ENCODE measurements around the gene CD164. TPM values are rescaled to one million over a fixed set of nuclear protein-coding genes. Genes with fewer than 3 reads are reported as not detected.
A peak's percentile ranks its signal among the peaks of the same experiment; 100 is the strongest.

Gene CD164
- 248 and 303 TPM in 2 replicates for total RNA-seq

DNA sequence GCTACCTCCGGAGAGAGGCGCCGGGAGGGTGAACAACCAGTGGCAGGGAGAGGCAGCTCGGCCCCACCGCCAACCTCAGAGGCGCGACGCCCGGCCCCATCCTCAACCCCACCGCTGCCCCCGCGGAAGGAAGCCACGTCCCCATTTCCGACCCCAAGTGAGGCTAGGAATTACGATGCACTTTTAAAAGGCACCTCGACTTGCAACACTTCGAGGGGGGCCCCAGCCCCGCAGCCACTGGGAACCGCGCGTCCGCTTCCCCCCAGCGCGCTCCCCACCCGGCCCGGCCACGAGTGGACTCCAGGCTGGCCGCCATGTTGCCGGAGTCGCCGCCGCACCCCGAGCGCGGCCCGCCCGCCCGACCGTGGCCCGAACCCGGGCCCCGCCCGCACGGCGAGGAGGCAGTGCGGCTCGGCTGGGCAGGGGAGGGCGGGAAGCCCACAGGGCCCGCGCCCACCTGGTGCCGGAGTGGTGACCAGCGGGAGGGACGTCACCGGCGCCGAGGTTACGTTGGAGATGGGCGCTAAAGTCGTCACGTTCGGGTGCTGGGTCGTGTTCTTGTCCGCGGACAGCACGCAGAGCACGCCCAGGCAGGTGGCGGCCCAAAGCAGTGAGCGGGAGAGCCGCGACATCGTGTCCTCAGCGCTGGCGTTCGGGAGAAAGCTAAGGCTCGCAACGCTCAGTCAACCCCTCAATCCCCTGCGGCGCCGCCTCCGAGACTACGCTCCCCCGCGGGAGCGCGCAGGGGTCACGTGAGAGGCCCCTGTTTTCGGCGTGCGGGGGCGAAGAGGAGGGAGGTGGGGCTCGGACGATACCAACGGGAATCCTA is at the start of gene CD164:
TSS of gene CD164 (minus strand) at position 721 of the 829 bp plus-strand sequence. CDS start at position 632, 89 bp downstream.
- DNase-seq (ENCODE audit: low read depth), result peak; percentile 66

DNA sequence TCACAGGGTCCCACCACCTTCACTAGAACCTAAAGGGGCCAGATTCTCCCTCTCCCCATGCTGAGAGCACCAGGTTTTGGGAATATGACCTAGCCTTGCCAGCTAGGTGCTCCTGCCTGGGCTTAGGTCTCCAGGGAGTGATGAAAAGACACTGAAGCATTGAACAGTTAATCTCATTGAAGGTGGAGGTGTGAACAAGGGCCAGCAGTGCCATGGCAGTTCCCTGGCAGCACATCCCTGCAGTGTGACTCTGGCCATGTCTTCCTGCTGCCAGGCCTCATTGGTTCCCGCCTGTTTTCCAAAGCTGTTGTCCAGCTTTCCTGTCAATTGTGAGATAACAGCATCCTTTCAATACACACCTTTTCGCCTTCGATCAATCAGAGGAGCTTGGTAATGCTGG is 47.2 kb upstream of the CD164 start:
- no peak for DNase-seq (ENCODE audit: low read depth)

DNA sequence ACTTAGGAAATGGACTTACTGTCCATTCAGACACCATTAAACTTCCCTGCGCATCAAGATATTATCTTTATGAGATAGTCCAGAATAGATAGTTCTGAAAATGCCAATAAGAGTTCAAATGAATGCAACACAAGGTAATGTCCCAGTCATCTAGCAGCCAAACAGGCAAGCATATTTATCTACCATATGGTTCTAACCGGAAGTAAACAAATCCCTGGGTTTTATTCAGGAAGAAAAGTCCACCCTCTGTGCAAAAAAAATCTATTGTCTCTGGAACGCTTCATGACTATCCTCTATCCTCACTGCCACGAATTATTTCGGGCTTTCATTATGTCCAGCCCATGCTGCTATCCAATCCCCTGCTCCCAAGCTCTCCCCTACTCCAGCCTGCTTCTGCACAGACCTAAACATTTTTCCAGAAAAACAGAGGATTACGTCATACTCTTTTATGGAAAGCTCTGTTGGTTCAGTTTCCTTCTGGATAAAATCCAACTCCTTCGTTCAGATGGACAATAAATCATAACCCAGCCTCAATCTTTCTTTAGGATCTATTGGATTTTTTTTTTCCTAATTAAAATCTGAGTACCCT is 46.7 kb upstream of the CD164 start:
- no peak for DNase-seq (ENCODE audit: low read depth)

DNA sequence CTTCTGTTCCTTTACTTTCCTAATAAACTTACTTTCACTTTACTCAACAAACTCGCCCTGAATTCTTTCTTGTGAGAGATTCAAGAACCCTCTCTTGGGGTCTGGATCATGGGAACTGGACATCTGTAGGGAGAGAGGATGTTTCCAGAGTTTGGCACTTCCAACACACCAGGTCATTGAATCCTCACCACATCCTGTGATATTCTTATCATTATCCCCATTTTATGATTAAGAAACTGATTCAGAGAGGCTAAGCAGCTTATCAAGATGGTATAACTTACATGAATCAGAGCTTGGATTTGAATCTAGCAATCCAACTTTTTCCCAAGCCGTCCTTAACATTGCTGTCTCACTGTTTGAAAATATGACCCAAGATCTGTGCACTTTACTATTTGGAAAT is 42.7 kb upstream of the CD164 start:
- no peak for DNase-seq (ENCODE audit: low read depth)

DNA sequence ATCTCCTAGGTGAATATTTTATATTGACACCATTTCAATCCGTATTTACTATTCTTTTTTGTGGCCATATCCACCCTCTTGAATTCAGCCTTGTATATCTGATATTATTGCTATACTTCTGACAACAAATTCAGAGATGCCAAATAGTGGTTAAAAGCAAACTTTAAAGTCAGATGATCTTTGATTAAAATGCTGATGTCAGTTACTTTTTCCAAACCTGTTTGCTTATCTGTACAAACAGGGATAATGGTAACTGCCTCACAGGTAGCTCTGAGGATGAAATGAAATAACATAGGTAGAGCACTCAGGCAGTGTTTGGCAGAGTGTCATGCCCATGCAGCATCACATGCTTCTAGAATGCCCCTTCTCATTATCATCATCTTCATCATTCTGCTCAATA is 38.9 kb upstream of the CD164 start:
- DNase-seq (ENCODE audit: low read depth), result no peak

DNA sequence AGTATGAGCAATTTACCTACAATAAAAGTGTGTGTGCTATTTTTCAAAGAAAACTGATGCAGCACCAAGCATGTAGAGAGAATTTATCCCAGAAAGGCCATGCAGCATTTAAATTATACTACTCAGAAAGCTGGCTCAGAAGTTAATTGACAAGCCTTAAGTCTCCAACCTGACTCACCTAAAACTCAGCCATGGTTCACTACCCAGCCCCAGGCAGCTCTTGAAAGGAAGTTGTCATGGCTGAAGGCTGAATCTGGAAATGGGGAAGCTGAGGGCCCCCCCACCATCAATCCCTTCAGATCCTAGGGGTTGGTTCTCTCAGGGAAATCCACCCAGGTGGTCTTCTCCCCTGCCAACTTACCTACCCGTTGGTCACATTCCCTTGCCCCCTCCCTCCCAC is 38.5 kb upstream of the CD164 start:
- DNase-seq (ENCODE audit: low read depth), result peak; percentile 93

DNA sequence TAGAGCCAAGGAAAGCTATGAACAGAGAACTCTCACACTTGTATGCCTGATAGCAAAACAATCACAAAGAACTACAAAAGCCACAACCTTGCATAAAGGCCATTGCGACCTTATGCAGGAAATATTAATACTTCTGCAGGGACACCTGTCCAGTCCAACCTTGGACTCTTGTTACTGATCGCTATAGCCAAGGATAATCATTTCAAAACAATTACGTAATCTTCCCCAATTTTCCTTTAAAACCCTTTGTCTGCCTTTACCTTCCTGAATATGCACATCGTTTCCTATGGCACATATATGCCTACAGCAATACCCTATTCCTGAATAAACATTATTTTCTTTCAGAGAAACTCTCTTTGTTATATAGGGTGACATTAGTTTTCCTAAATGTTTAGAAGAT is 35.4 kb upstream of the CD164 start:
- DNase-seq (ENCODE audit: low read depth), result no peak

DNA sequence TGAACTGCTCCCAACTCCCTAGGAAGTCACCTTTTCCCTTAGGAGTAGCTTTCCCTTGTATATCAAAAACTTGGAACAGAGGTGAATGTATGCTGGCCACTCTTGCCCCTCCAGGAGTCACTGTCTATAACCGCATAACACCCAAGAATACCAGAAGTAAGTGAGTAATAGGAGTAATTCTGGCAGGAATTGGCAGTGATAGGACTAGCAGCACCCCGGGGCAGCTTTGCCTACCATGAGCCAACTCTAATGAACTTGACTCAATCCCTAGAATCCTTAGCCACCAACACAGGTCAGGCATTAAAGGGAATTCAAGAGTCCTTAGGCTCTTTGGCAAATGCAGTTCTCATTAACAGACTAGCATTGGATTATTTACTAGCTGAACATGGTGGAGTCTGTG is 28.8 kb upstream of the CD164 start:
- DNase-seq (ENCODE audit: low read depth), result peak; percentile 31

DNA sequence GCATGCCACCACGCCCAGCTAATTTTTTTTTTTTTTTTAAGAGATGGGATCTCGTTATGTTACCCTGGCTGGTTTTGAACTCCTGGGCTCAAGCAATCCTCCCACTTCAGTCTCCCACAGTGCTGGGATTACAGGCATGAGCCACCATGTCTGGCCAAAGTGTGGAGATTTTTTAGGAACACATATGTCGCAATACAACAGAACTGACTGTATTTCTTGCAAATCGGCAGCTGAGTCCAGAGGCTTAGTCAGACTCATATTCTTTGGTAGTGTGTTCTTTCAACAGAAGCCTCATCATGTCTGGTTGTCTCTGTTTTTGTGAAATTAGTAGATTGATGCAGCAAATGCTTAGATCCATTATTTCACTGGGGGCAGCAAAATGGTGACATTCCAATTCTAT is 23.9 kb upstream of the CD164 start:
- peak; percentile 56 for DNase-seq (ENCODE audit: low read depth)

DNA sequence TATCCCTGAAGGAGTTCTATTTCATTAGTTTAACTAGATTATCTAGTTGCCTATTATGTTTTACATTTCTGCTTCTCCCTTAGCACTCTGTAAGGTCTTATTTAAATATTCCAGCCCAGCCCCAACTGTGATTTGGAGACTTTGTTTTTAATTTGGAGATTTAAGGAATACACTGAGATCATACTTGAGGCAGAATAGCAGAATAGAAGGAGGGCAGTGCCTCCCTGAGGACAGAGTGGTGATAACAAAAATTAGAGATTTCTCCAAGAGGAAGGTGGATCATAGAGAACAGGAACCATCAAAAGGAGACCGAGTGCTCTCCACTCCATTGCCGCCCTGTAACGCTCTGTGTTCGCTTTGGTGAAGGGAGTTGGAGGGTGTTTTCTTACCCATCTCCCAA is 14.8 kb upstream of the CD164 start:
- no peak for DNase-seq (ENCODE audit: low read depth)

DNA sequence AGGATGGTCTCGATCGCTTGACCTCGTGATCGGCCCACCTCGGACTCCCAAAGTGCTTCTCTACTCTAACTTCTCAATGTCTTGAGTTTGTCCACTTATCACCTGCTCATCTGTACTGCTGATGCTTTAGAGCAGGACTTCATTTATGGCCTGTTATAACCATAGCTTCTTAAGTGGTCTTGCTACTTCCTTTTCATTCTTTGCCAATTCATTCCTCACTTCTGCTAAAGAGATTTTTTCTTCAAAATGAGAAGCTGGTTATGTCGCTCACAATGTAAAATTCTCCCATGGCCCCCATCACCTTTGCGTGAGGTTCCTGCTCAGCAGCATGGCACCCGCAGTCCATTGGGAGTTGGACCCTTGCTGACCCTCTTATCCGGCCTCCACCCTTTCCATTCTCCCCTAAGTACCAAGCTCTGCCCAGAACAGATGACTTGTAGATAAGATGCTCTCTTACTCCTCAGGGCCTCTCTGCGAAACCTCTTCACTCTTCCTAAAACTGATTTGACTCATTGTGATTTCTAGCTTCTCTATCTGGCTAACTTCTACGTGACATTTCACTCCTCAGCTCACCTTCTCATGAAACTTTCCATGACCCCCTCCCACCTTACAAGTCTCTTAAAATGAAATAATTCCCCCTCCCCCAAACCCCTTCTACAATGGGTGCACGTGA is 13.9 kb upstream of the CD164 start:
- DNase-seq (ENCODE audit: low read depth), result no peak

DNA sequence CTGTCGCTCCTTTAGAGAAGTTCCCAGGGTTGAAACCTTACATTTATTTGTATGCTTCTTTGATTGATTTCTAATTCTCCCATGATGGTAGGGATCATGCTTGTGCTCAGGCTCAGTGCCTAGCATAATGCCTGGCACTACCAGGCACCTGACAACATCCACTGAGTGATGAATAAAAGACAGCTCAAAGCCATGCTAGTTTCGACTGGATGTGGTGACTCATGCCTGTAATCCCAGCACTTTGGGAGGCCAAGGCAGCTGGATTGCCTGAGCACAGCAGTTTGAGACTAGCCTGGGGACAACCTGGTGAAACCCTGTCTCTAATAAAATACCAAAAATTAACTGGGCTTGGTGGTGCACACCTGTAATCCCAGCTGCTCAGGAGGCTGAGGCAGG is 11.6 kb upstream of the CD164 start:
- DNase-seq (ENCODE audit: low read depth), result peak; percentile 73

DNA sequence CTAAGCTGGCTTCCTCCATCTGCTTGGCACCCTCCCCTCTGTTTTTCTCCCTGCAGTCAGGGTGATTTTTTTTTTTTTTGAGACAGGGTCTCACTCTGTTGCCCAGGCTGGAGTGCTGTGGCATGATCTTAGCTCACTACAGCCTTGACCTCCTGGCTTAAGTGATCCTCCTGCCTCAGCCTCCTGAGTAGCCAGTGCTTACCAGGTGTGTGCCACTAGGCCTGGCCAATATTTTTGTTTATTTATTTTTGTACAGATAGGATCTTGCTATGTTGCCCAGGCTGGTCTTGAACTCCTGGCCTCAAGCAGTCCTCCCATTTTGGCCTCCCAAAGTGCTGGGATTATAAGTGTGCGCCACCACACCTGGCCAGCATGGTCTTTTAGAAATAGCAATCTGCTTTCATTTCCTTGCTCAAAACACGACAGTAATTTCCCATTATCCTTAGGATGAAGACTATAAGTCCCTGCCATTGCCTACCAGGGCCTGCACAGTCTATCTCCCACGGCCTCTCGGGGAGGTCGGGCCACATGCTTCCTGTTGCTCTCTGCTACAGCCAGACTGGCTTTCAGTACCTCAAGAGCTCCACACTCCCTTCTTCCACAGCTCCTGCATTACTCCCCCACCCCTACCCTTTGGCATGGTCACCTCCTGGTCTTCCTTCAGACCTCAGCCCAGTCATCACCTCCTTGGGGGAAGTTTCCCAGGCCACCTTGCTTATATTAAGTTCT is 11.1 kb upstream of the CD164 start:
- no peak for DNase-seq (ENCODE audit: low read depth)

DNA sequence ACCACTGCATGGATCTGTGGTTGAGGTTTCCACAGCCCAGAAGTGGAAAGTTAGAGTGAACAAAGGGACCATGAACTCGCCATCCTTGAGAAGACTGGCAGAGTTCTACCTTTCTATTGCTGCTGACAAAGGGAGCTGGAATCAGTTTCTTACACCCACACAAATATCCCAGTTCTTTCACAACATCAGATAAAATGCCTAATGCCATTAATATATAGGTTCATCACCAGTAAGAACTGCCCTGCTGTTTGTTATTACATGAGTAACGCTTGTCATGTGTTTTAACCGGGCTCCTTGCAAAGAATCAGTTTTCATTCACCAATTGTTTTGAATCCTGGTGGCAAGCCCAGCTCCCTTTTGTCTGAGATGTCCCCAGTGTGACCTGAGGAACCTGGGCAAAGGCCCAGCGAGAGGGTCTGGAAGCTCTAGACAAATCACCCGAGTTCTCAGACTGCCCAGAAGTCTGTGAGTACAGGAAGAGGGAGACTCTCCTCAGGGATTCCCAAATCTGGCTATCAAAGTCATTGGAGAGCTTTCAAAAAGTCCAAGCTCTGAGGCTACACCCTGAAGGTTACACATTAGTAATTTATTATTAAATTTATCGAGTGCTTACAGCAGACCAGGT is 7.5 kb upstream of the CD164 start:
- no peak for DNase-seq (ENCODE audit: low read depth)

DNA sequence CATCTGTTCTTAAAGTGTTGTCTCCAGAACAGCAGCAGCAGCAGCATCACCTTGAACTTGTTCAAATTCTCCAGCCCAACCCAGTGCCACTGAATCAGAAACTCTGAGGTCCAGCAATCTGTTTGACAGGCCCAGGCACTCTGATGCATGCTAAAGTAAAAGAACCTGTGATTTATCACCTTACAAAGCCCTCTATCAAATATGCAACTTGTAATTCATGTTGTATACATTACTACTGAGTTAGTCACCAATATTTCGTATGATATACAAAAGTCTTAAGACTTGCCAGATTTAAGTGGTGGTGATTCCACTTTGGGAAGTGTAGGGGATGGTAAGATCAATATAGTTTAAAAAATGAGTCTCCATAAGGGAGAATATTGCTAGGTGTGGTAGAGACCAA is 6.0 kb upstream of the CD164 start:
- no peak for DNase-seq (ENCODE audit: low read depth)

DNA sequence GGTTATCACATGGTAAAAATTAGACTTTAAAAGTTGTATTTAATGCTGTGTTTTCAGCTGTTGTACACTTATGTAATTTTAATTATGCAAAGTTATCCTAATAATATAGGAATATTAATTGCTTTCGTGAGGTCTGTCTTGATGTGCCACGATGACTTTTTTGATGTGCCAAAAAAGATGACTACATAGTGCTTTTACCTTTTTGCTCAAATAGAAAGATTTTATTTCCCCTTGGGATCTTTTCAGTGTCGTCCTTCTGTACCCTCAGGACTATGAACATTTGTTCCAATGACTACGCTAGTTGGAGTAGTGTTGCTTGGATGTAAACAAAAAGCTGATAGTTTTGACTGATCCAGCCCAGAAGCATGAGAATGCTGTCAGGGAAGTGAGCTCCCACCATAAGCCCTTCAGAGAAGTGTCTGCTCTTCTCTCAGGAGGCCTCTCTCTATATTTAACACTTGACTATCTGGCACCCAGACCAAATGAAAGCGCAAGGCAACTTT is 1.2 kb upstream of the CD164 start:
- no peak for DNase-seq (ENCODE audit: low read depth)

DNA sequence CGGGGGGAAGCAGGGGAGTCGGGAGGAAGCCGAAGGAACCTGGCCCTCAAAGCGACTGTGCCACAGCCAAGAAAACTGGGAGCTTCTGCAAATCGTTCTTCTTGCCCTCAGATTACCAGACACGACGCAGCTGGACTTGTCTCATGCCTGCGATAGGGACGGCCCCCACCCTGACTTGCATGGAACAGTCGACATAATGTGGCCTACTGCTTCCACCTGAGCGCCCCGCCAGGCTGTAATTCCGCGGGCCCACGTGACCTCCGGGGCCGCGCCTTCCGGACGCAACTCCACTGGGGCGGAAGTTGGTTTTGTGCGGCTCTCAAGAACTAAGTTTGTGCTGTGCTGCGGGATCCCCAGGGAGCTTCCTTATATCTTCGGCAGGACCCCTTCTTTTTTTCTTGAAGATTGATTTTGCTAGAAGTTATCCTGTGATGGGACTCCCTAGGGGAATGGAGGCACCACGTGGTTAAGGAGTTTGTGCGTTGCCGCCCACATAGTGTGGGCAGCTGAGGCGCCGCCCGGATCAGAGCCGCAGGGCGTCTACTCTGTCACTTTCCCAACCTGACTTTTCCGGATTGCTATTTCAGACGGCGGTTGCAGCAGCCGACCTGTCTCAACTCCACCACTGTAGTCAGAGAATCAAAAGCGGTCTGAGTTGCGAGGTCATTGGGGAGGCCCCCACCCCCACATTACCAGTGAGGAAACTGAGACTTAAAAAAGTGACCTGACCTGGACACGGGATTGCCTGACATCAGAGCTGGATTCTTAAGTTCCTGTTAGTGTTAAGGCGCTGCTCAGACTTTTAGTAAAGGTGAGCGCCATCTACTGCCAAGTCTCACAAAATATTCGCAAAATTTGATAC is 540 bp upstream of the CD164 start:
- DNase-seq (ENCODE audit: low read depth), result peak; percentile 88

DNA sequence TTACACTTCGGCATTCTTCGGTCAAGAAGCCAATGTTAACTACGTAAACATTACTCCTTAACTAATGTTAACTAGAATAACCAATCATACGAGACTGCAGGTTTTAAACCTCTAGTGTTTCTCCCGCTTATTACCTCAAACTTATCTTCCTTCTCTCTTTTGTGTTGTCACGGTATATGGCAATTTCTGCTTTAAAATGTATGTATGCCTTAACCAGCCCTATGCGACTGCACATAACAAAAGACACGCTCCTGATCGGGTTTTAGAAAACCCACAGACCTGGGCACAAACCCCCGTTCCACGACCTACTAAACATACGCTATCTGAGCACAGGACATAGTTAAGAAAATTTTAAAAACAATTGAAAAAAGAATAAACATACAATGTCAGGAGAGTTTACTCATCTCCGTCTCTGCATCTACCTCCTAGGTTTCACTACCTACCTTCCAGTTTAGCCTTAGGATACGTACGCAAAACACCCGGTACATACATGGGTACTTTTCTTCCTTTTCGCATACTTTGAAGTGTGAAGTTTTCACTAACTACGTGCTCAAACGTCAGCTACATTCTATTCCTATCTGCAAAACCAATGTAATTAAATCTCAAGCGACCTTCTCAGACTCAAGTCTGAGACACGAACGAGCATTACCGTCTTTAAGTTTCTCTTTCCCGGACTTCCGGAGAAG is 1.1 kb downstream of the CD164 start:
- DNase-seq (ENCODE audit: low read depth), result peak; percentile 34

DNA sequence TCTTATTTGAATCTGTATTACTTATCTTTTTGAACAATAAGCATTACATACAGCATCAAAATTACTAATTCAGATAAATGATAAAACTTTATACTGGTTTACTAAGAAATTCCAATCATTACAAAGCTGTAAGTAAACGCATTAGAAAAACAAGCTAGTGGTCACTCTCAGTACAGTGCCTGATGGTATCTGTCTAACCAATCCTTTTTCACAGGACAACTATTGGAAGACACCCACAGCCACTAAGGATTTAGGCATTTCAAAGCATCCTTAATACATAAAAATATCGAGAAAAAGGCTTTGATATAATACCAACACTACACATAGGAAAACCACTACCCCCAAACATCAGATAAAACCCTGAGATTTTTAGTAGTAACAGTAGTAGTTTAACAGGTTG is 2.6 kb downstream of the CD164 start:
- DNase-seq (ENCODE audit: low read depth), result peak; percentile 34

DNA sequence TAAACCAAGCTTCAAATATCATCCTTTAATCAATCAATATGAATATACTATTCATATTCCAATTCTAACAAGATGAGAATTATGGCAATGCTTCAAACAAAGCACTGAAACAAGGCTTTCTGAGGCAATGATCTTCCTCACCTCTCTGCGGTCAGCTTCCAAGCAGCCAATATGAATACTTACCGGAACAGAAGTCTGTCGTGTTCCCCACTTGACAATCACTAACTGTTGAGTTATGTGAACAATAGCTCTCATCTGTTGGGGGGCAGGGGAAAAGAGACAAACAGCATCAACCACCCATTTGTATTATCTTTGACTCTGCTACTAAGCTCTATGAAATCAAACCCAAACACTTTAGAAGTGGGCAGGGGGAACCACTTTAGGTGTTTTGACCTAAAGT is 4.5 kb downstream of the CD164 start:
- no peak for DNase-seq (ENCODE audit: low read depth)

Measured in renal cortical epithelial cell (primary cell).